K562 (cell line): ENCODE measurements around the gene SLC43A1. TPM values are rescaled to one million over a fixed set of nuclear protein-coding genes. Genes with fewer than 3 reads are reported as not detected.
"Not testable (repeated sequence)": the region's sequence is repeated elsewhere in the genome, so short reads cannot be mapped to it uniquely, and the experiment has no call there.

ENCODE experiments used
- ATAC-seq: fragments of 200-7000 bp; cut with Tn5 transposase; 3 replicates; pipeline ENCODE4 v1.9.1; 2020; ENCODE audit warnings: moderate library complexity
- BruUV-seq: library from RNA; stranded (reverse); fragments of 400-500 nt; replicated peaks from 2 replicates; lab custom pipeline; 2021; lab: Mats Ljungman, UMichigan
- CTCF ChIA-PET: fragments of 300-600 bp; formaldehyde crosslinking; extraction: SDS; loops from one replicate; lab custom pipeline; 2021; ENCODE audit warnings: low intra/inter-chr PET ratio; lab: Yijun Ruan, JAX
- POLR2A ChIA-PET: fragments of 300-600, 350-650 bp; sonication (Branson Sonifier 250); formaldehyde crosslinking; extraction: SDS; loops from one replicate; lab custom pipeline; 2021; ENCODE audit warnings: antibody characterized with exemption, inconsistent platforms; lab: Yijun Ruan, JAX
- DNase-seq, 4 experiments: peaks; one replicate each; pipeline versions ENCODE4 v3.0.0 to v3.0.0-alpha.2; 2011 to 2018; ENCODE audit warnings: low spot score in 3 of 4, mixed read lengths in 3 of 4; ENCODE audit errors: extremely low read depth in 1 of 4
- FAIRE-seq: peaks from 2 replicates; lab custom pipeline; 2011; peaks lifted over from hg19 to GRCh38; lab: Jason Lieb, UNC
- H2AFZ ChIP-seq: 2 replicates; pipeline ENCODE4 v1.6.0; 2011; ENCODE audit warnings: low read depth, low read length, control low read depth, inconsistent platforms
- H3K27ac ChIP-seq: fragments of 200-600 bp; 3 replicates; pipeline ENCODE4 v1.8.0; 2011; ENCODE audit warnings: low read depth, mild to moderate bottlenecking, control low read depth, inconsistent platforms, low read length, moderate library complexity, mixed read lengths; ENCODE audit errors: extremely low read depth
- H3K27me3 ChIP-seq, 2 experiments: fragments of 300-600 bp in 1 of 2; 2 replicates in 1 of 2; 3 replicates in 1 of 2; pipeline versions ENCODE4 v1.6.0 to v1.8.0; 2011; ENCODE audit warnings: inconsistent platforms in 2 of 2, low read length in 2 of 2, mild to moderate bottlenecking in 1 of 2, mixed read lengths in 1 of 2, moderate library complexity in 1 of 2; ENCODE audit not compliant: control insufficient read depth in 2 of 2, insufficient read depth in 2 of 2
- H3K36me3 ChIP-seq: fragments of 300-600 bp; 3 replicates; pipeline ENCODE4 v1.8.0; 2011; ENCODE audit warnings: mild to moderate bottlenecking, low read length, inconsistent platforms; ENCODE audit not compliant: control insufficient read depth, insufficient read depth
- H3K4me1 ChIP-seq, 2 experiments: fragments of 200-600 bp in 1 of 2; replicated peaks in 1 of 2; 2 replicates in 1 of 2; 3 replicates in 1 of 2; pipeline versions ENCODE4 v1.5.1 to v1.8.0; 2011; ENCODE audit warnings: inconsistent platforms in 2 of 2, low read length in 2 of 2, mild to moderate bottlenecking in 1 of 2, mixed read lengths in 1 of 2, moderate library complexity in 1 of 2; ENCODE audit not compliant: control insufficient read depth in 2 of 2, insufficient read depth in 2 of 2
- H3K4me2 ChIP-seq: 2 replicates; pipeline ENCODE4 v1.6.1; 2011; ENCODE audit warnings: low read length, control low read depth, inconsistent platforms, mixed read lengths; ENCODE audit not compliant: insufficient read depth
- H3K4me3 ChIP-seq: fragments of 200-600 bp; sonication (generic), shearing (Covaris generic); 2 replicates; pipeline ENCODE4 v1.5.1; 2016; ENCODE audit warnings: control low read depth, inconsistent platforms
- H3K79me2 ChIP-seq: fragments of 200-600 bp; 3 replicates; pipeline ENCODE4 v1.8.0; 2011; ENCODE audit warnings: low read length, inconsistent platforms; ENCODE audit not compliant: control insufficient read depth, insufficient read depth
- H3K9ac ChIP-seq, 2 experiments: 2 replicates each; pipeline versions ENCODE4 v1.6.0 to v1.6.1; 2011; ENCODE audit warnings: low read depth in 2 of 2, low read length in 2 of 2, control low read depth in 1 of 2, inconsistent platforms in 1 of 2, mild to moderate bottlenecking in 1 of 2, mixed read lengths in 1 of 2; ENCODE audit not compliant: insufficient read depth in 1 of 2
- H3K9me1 ChIP-seq: one replicate; pipeline ENCODE4 v1.6.0; 2011; ENCODE audit warnings: inconsistent platforms, mild to moderate bottlenecking, low read length, moderate library complexity; ENCODE audit not compliant: control insufficient read depth, insufficient read depth
- H3K9me3 ChIP-seq: replicated peaks from 2 replicates; pipeline ENCODE4 v1.5.1; 2011; ENCODE audit warnings: low read depth, low read length, inconsistent platforms; ENCODE audit not compliant: control insufficient read depth, insufficient read depth
- H4K20me1 ChIP-seq: replicated peaks from 2 replicates; pipeline ENCODE4 v1.6.1; 2011; ENCODE audit warnings: low read length, inconsistent platforms, mixed read lengths; ENCODE audit not compliant: control insufficient read depth, insufficient read depth
- FUS ChIP-seq: fragments of 200-400 bp; formaldehyde crosslinking; optimal IDR thresholded peaks from 2 replicates; pipeline ENCODE3; 2017; ENCODE audit warnings: low read depth, low read length
- NR2C1 ChIP-seq, 2 experiments: fragments of 450-650 bp; IDR thresholded peaks; 2 replicates each; pipeline ENCODE4 v1.6.1; 2017; ENCODE audit warnings: mild to moderate bottlenecking in 2 of 2, antibody characterized with exemption in 1 of 2, inconsistent platforms in 1 of 2, missing compliant biosample characterization in 1 of 2, missing genetic modification characterization in 1 of 2
- PATZ1 ChIP-seq: fragments of 250-450 bp; sonication (Bioruptor Pico); IDR thresholded peaks from 2 replicates; pipeline ENCODE4 v1.5.0; 2020; ENCODE audit warnings: mild to moderate bottlenecking, borderline replicate concordance
- PCBP1 ChIP-seq: fragments of 200-400 bp; formaldehyde crosslinking; IDR thresholded peaks from 2 replicates; pipeline ENCODE4 v1.6.1; 2018; ENCODE audit warnings: mild to moderate bottlenecking, low read depth, low read length; ENCODE audit not compliant: poor library complexity, severe bottlenecking
- PRMT5 ChIP-seq: sonication (generic); formaldehyde crosslinking; IDR thresholded peaks from 2 replicates; pipeline ENCODE4 v1.5.0; 2020; ENCODE audit warnings: missing genetic modification reagents
- SNRNP70 ChIP-seq: fragments of 200-400 bp; formaldehyde crosslinking; optimal IDR thresholded peaks from 2 replicates; pipeline ENCODE3; 2017; ENCODE audit warnings: low read depth, low read length
- STAT5A ChIP-seq: IDR thresholded peaks from 2 replicates; pipeline ENCODE4 v1.6.1; 2012; ENCODE audit warnings: low read length, inconsistent platforms, borderline replicate concordance
- WGBS: fragments of 100-300 bp; shearing (Covaris generic); methylation state at CpG from one replicate; pipeline ENCODE4 v1.1.6; 2016; ENCODE audit warnings: low coverage, mixed read lengths; ENCODE audit not compliant: insufficient coverage; ENCODE audit errors: missing lambda C conversion rate; 5-methylcytosine and 5-hydroxymethylcytosine counted together
- in situ Hi-C: fragments of 300-500 bp; cut with MboI; formaldehyde crosslinking; loops from 4 replicates; pipeline ENCODE4 v1.15.0; 2018; ENCODE audit warnings: inconsistent platforms, mixed read lengths
- intact Hi-C: fragments of 100-400 bp; cut with micrococcal nuclease; formaldehyde crosslinking; loops from 2 replicates; pipeline ENCODE4 v1.14.2; 2022
- polyA plus RNA-seq, 8 experiments: library from polyadenylated mRNA; depleted of rRNA in 4 of 8; stranded (reverse) in 5 of 8; unstranded in 3 of 8; fragments of >200 nt; fragmentation: Nextera tagmentation in 2 of 8; fragmentation: Illumina TruSeq in 1 of 8; extraction: Ambion mirVana in 2 of 8; extraction: Trizol in 1 of 8; gene quantifications; 2 replicates each; pipeline versions ENCODE4 v1.2.1 to v1.2.3, GENCODE V29; 2011 to 2014; ENCODE audit warnings: inconsistent platforms in 1 of 8, missing spikeins in 1 of 8
- total RNA-seq, 7 experiments: library from RNA; depleted of rRNA in 6 of 7; stranded (reverse); fragments of >200 nt in 6 of 7; fragmentation: Illumina TruSeq in 2 of 7; extraction: Trizol in 2 of 7; gene quantifications; 2 replicates each; pipeline versions ENCODE4 v1.2.1 to v1.2.3, GENCODE V29; 2011 to 2021; ENCODE audit warnings: low replicate concordance in 1 of 7

SLC43A1 gene
- total and polyA plus RNA-seq, 9 of the 15 experiments (the other 6 are each of a cell fraction or from before 2014, with no cell fraction given) = 2.6 to 41.8 (median 24.6) TPM

GRCh38 chr11:57446055-57446454, 69.4 kb downstream of the SLC43A1 start (continued):
- no peak for TF ChIP-seq PATZ1 (CRISPR knock-in tag)
- TF ChIP-seq STAT5A = no peak
- no peak for TF ChIP-seq NR2C1 (IDR thresholded peaks at IDR 0.05)
- no peak for TF ChIP-seq NR2C1 (tag; IDR thresholded peaks at IDR 0.05)
- no peak for TF ChIP-seq FUS
- TF ChIP-seq SNRNP70 = no peak
- no peak for TF ChIP-seq PCBP1
- TF ChIP-seq PRMT5 (CRISPR knock-in tag) = no peak

- intact Hi-C loops, H3K9me1 ChIP-seq, H3K27me3 ChIP-seq, H3K9me3 ChIP-seq, DNase-seq, H3K36me3 ChIP-seq, FAIRE-seq, CTCF ChIA-PET, in situ Hi-C loops, H3K4me1 ChIP-seq, H4K20me1 ChIP-seq, H3K27ac ChIP-seq, H3K79me2 ChIP-seq, H3K4me2 ChIP-seq, H2AFZ ChIP-seq, BruUV-seq, H3K9ac ChIP-seq, H3K4me3 ChIP-seq, ATAC-seq: not testable (repeated sequence)
- WGBS = 24% methylated on average over 7 of the region's 9 CpGs
- POLR2A ChIA-PET = interaction anchor here (0.8 kb wide), 1 partner anchor 20 kb away, joined by 3 read pairs; no protein-coding TSS in a partner anchor
These were observed 70.4 kb downstream of the SLC43A1 start for GRCh38 chr11:57445122-57445394.
